ENCODE data around the gene SLC16A4. TPM values are rescaled to one million over a fixed set of nuclear protein-coding genes. Genes with fewer than 3 reads are reported as not detected.

SLC16A4 gene
- total RNA-seq, 2 experiments from 2014 or later: not detected

DNA sequence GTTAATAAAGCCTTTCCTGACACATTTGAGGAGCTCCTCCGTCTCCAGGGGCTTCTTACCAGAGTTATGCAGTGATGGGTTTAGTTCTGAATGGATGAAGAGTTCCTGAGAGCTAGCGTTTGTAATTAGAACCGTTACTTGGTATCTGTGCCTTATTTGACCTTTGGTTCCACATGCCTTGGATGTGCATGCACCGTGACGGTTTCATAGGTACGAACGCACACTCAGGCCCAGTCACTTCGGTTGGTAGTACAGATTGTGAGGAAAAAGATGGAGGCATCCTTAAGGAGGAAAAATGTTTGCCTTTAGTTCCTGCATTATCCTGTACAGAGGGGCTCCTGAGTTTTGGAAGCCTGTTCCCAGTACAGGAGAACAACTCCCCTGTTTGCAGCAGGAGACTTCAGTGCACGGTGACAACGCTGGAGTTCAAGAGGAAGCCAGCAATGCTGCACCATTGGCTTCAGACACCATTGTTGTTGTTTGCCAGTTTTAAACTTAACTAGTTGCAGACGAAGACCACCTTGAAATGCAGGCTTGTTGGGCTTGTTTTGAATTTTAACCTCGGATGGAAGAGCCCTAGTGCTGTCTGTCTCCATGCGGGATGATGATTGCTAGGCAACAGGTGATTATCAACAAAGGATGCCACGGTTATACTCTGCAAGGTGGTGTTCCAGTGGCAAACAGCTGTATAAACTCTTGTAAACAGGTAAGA is 43.5 kb downstream of the SLC16A4 start:
- Mint-ChIP-seq H3K4me1 (ENCODE audit: low read depth) (peaks cover 98% of the 10 kb centered on the region), H3K27ac (no peak overlapping the region), H3K4me3 (no peak overlapping the region), H3K36me3 (ENCODE audit: low read depth) (peaks cover 70% of the 10 kb centered on the region), H3K27me3 (no peaks in the 10 kb centered on the region), H3K9me3 (no peaks in the 10 kb centered on the region)
- H3K27me3 ChIP-seq (ENCODE audit: control insufficient read depth in 1 of 2, insufficient read depth in 2 of 2, low read length in 2 of 2): no peaks in the 10 kb centered on the region
- peaks cover 24% of the 10 kb centered on the region for H3K4me1 ChIP-seq (ENCODE audit: insufficient read depth, low read length)
- TF ChIP-seq, protein P1, sequence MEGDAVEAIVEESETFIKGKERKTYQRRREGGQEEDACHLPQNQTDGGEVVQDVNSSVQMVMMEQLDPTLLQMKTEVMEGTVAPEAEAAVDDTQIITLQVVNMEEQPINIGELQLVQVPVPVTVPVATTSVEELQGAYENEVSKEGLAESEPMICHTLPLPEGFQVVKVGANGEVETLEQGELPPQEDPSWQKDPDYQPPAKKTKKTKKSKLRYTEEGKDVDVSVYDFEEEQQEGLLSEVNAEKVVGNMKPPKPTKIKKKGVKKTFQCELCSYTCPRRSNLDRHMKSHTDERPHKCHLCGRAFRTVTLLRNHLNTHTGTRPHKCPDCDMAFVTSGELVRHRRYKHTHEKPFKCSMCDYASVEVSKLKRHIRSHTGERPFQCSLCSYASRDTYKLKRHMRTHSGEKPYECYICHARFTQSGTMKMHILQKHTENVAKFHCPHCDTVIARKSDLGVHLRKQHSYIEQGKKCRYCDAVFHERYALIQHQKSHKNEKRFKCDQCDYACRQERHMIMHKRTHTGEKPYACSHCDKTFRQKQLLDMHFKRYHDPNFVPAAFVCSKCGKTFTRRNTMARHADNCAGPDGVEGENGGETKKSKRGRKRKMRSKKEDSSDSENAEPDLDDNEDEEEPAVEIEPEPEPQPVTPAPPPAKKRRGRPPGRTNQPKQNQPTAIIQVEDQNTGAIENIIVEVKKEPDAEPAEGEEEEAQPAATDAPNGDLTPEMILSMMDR (IDR thresholded peaks at IDR 0.05): no peak
- DNase-seq (no peak), ATAC-seq (ENCODE audit: poor library complexity) (no peak)
- H3K4me3 ChIP-seq (ENCODE audit: low read length): no peak overlapping the region
- ChIA-PET POLR2A (interaction anchor here (4.2 kb wide), 1 partner anchor 8 kb away, joined by 25 read pairs; the partner anchor contains the start of gene RBM15), CTCF (no interaction called here)
- no peaks in the 10 kb centered on the region for H3K9me3 ChIP-seq (ENCODE audit: control insufficient read depth in 1 of 2, insufficient read depth in 1 of 2, low read length in 2 of 2)
- peaks cover 44% of the 10 kb centered on the region for H3K36me3 ChIP-seq (ENCODE audit: insufficient read depth, low read length)
- intact Hi-C loops (cut with DNase I, micrococcal nuclease): loop anchor here in 1 of 2 experiments (10.0 kb wide), 1 partner anchor 617 kb away; the partner anchor contains the start of gene LRIF1
- no peak overlapping the region for H3K27ac ChIP-seq (ENCODE audit: low read depth in 1 of 2, low read length in 2 of 2)

DNA sequence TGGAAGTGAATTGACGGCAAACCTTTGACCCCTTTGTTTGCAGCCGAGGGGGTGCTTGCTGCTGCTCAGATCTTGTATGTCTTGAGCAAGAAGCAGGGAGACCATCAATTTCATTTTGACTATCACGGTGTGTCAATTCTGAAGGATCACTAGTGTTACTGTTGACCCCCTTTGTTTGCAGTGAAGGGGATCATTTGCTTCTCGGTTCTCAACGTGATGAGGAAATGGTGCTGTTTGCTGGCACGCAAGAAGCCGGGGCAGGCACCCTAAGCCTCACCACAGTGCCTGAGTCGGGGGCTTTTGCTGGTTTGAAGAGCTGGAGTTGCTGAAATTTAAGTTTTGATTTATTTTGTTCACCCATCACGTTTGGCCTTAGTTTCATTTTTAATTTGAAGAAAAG is 44.1 kb downstream of the SLC16A4 start:
- peak overlapping the region; percentile 27 for H3K27ac Mint-ChIP-seq
- ATAC-seq (ENCODE audit: poor library complexity) (no peak), DNase-seq (no peak)
- peaks cover 75% of the 10 kb centered on the region for H3K36me3 Mint-ChIP-seq (ENCODE audit: low read depth)
- Histone ChIP-seq H3K27ac (ENCODE audit: low read depth in 1 of 2, low read length in 2 of 2) (no peak overlapping the region), H3K36me3 (ENCODE audit: insufficient read depth, low read length) (peaks cover 50% of the 10 kb centered on the region), H3K4me1 (ENCODE audit: insufficient read depth, low read length) (peaks cover 31% of the 10 kb centered on the region), H3K9me3 (ENCODE audit: control insufficient read depth in 1 of 2, insufficient read depth in 1 of 2, low read length in 2 of 2) (no peaks in the 10 kb centered on the region), H3K27me3 (ENCODE audit: control insufficient read depth in 1 of 2, insufficient read depth in 2 of 2, low read length in 2 of 2) (no peaks in the 10 kb centered on the region), H3K4me3 (ENCODE audit: low read length) (no peak overlapping the region)
- H3K4me3 Mint-ChIP-seq: peak overlapping the region; percentile 20
- H3K27me3 Mint-ChIP-seq: no peaks in the 10 kb centered on the region
- peaks cover 99% of the 10 kb centered on the region for H3K4me1 Mint-ChIP-seq (ENCODE audit: low read depth)
- POLR2A ChIA-PET: interaction anchor here (0.6 to 0.8 kb wide), 2 partner anchors 8 to 273 kb away, joined by 3 to 4 read pairs; no protein-coding TSS in a partner anchor
- H3K9me3 Mint-ChIP-seq: no peaks in the 10 kb centered on the region
- intact Hi-C loops (cut with DNase I, micrococcal nuclease): loop anchor here in 1 of 2 experiments (10.0 kb wide), 1 partner anchor 618 kb away; the partner anchor contains the start of gene LRIF1
- CTCF ChIA-PET: no interaction called here
- TF ChIP-seq, protein P1 (IDR thresholded peaks at IDR 0.05): no peak

DNA sequence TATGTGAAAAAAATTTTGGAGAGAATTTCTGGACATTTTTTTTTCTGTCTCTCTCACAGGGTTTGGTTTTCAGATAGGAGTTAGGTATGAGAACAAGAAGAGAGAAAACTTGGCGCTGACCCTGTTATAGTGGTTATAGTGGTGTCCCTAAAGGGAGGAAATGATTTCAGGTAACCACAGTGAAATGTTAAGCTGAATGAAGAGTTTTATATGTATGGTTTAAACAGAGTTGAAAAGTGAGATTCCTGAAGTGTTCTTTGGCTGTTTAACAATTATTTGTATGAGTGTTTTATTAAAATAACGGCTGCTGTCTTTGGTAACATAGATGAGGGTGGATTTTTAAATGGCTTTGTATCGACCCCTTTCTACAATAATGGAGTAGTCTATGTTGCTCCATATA is 45.3 kb downstream of the SLC16A4 start:
- H3K9me3 Mint-ChIP-seq: no peaks in the 10 kb centered on the region
- peak overlapping the region; percentile 54 for H3K4me3 Mint-ChIP-seq
- Histone ChIP-seq H3K4me3 (ENCODE audit: low read length) (no peak overlapping the region), H3K27ac (ENCODE audit: low read depth in 1 of 2, low read length in 2 of 2) (no peak overlapping the region), H3K27me3 (ENCODE audit: control insufficient read depth in 1 of 2, insufficient read depth in 2 of 2, low read length in 2 of 2) (no peaks in the 10 kb centered on the region), H3K9me3 (ENCODE audit: control insufficient read depth in 1 of 2, insufficient read depth in 1 of 2, low read length in 2 of 2) (no peaks in the 10 kb centered on the region), H3K36me3 (ENCODE audit: insufficient read depth, low read length) (peaks cover 62% of the 10 kb centered on the region), H3K4me1 (ENCODE audit: insufficient read depth, low read length) (peaks cover 39% of the 10 kb centered on the region)
- ATAC-seq (ENCODE audit: poor library complexity) (no peak), DNase-seq (peak in 1 of 14 experiments; percentile 9)
- TF ChIP-seq, protein P1 (IDR thresholded peaks at IDR 0.05): no peak
- no peaks in the 10 kb centered on the region for H3K27me3 Mint-ChIP-seq
- peaks cover 99% of the 10 kb centered on the region for H3K4me1 Mint-ChIP-seq (ENCODE audit: low read depth)
- peak overlapping the region; percentile 39 for H3K27ac Mint-ChIP-seq
- peaks cover 82% of the 10 kb centered on the region for H3K36me3 Mint-ChIP-seq (ENCODE audit: low read depth)
- ChIA-PET POLR2A (interaction anchor here (0.6 kb wide), 1 partner anchor 133 kb away, joined by 3 read pairs; no protein-coding TSS in a partner anchor), CTCF (no interaction called here)
- intact Hi-C loops (cut with DNase I, micrococcal nuclease): loop anchor here in 1 of 2 experiments (10.0 kb wide), 1 partner anchor 619 kb away; the partner anchor contains the start of gene LRIF1
